ENCODE data around the gene CHPF2.

The CHPF2 gene

GRCh38 chr7:151211155-151211772 lies 21.0 kb upstream of the CHPF2 start:
- no peak overlapping the region for H3K9ac ChIP-seq (ENCODE audit: low read depth, low read length)

DNA sequence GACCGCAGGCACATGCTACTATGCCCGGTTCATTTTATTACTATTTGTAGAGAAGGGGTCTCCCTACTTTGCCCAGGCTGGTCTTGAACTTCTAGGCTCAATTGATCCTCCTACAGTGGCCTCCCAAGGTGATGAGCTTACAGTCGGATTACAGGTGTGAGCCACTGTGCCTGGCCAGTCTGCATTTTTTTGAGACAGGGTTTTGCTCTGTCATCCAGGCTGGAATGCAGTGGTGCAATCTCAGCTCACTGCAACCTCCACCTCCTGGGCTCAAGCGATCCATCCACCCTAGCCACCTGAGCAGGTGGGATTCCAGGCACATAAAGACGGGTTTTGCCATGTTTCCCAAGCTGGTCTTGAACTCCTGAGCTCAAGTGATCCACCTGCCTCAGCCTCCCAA lies 19.7 kb upstream of the CHPF2 start:
- H3K27ac ChIP-seq (ENCODE audit: low read length) = no peak overlapping the region
- no peaks in the 10 kb centered on the region for H3K27me3 ChIP-seq (ENCODE audit: insufficient read depth, low read length, poor library complexity)
- TF ChIP-seq, protein P1, sequence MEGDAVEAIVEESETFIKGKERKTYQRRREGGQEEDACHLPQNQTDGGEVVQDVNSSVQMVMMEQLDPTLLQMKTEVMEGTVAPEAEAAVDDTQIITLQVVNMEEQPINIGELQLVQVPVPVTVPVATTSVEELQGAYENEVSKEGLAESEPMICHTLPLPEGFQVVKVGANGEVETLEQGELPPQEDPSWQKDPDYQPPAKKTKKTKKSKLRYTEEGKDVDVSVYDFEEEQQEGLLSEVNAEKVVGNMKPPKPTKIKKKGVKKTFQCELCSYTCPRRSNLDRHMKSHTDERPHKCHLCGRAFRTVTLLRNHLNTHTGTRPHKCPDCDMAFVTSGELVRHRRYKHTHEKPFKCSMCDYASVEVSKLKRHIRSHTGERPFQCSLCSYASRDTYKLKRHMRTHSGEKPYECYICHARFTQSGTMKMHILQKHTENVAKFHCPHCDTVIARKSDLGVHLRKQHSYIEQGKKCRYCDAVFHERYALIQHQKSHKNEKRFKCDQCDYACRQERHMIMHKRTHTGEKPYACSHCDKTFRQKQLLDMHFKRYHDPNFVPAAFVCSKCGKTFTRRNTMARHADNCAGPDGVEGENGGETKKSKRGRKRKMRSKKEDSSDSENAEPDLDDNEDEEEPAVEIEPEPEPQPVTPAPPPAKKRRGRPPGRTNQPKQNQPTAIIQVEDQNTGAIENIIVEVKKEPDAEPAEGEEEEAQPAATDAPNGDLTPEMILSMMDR (IDR thresholded peaks at IDR 0.05; ENCODE audit: borderline replicate concordance, extremely low read depth, low read length, poor library complexity, severe bottlenecking) = no peak
- no peak for TF ChIP-seq EZH2 (IDR thresholded peaks at IDR 0.05; ENCODE audit: borderline replicate concordance, low read depth, low read length, severe bottlenecking)
- no peaks in the 10 kb centered on the region for H3K9me3 ChIP-seq (ENCODE audit: insufficient read depth, low read length, severe bottlenecking)
- H3K4me1 ChIP-seq (ENCODE audit: insufficient read depth, low read length) = no peaks in the 10 kb centered on the region
- no peak overlapping the region for H3K4me3 ChIP-seq (ENCODE audit: low read depth in 1 of 2, low read length in 2 of 2)
- H2AFZ ChIP-seq (ENCODE audit: low read depth, low read length) = no peak overlapping the region
- H4K20me1 ChIP-seq (ENCODE audit: insufficient read depth, low read length) = peaks cover 4% of the 10 kb centered on the region
- DNase-seq = no peak
- H3K79me2 ChIP-seq (ENCODE audit: insufficient read depth, low read length) = no peaks in the 10 kb centered on the region
- no peak overlapping the region for H3K9ac ChIP-seq (ENCODE audit: low read depth, low read length)
- H3K4me2 ChIP-seq (ENCODE audit: insufficient read depth, low read length) = no peak overlapping the region
- peaks cover 50% of the 10 kb centered on the region for H3K36me3 ChIP-seq (ENCODE audit: insufficient read depth, low read length)
- ATAC-seq (ENCODE audit: insufficient read depth, low read depth) = no peak

More at GRCh38 chr7:151211155-151211772, 21.0 kb upstream of the CHPF2 start:
- H3K4me2 ChIP-seq (ENCODE audit: insufficient read depth, low read length) = no peak overlapping the region
- H4K20me1 ChIP-seq (ENCODE audit: insufficient read depth, low read length) = peaks cover 4% of the 10 kb centered on the region
- H2AFZ ChIP-seq (ENCODE audit: low read depth, low read length) = no peak overlapping the region
- H3K9me3 ChIP-seq (ENCODE audit: insufficient read depth, low read length, severe bottlenecking) = no peaks in the 10 kb centered on the region
- no peaks in the 10 kb centered on the region for H3K27me3 ChIP-seq (ENCODE audit: insufficient read depth, low read length, poor library complexity)
- no peak for DNase-seq
- peaks cover 36% of the 10 kb centered on the region for H3K36me3 ChIP-seq (ENCODE audit: insufficient read depth, low read length)
- no peak overlapping the region for H3K4me3 ChIP-seq (ENCODE audit: low read depth in 1 of 2, low read length in 2 of 2)
- H3K79me2 ChIP-seq (ENCODE audit: insufficient read depth, low read length) = no peaks in the 10 kb centered on the region
- no peak overlapping the region for H3K27ac ChIP-seq (ENCODE audit: low read length)
- TF ChIP-seq, protein P1 (IDR thresholded peaks at IDR 0.05; ENCODE audit: borderline replicate concordance, extremely low read depth, low read length, poor library complexity, severe bottlenecking) = no peak
- TF ChIP-seq EZH2 (IDR thresholded peaks at IDR 0.05; ENCODE audit: borderline replicate concordance, low read depth, low read length, severe bottlenecking) = no peak
- ATAC-seq (ENCODE audit: insufficient read depth, low read depth) = no peak
- H3K4me1 ChIP-seq (ENCODE audit: insufficient read depth, low read length) = no peaks in the 10 kb centered on the region

- peaks cover 4% of the 10 kb centered on the region for H4K20me1 ChIP-seq (ENCODE audit: insufficient read depth, low read length)
- no peaks in the 10 kb centered on the region for H3K79me2 ChIP-seq (ENCODE audit: insufficient read depth, low read length)
- no peak overlapping the region for H3K4me3 ChIP-seq (ENCODE audit: low read depth in 1 of 2, low read length in 2 of 2)
- TF ChIP-seq EZH2 (IDR thresholded peaks at IDR 0.05; ENCODE audit: borderline replicate concordance, low read depth, low read length, severe bottlenecking) = no peak
- TF ChIP-seq, protein P1 (IDR thresholded peaks at IDR 0.05; ENCODE audit: borderline replicate concordance, extremely low read depth, low read length, poor library complexity, severe bottlenecking) = no peak
- DNase-seq (no peak), ATAC-seq (ENCODE audit: insufficient read depth, low read depth) (no peak)
- no peak overlapping the region for H3K27ac ChIP-seq (ENCODE audit: low read length)
- H2AFZ ChIP-seq (ENCODE audit: low read depth, low read length) = no peak overlapping the region
- peaks cover 62% of the 10 kb centered on the region for H3K36me3 ChIP-seq (ENCODE audit: insufficient read depth, low read length)
- H3K4me2 ChIP-seq (ENCODE audit: insufficient read depth, low read length) = no peak overlapping the region
- no peak overlapping the region for H3K9ac ChIP-seq (ENCODE audit: low read depth, low read length)
- H3K4me1 ChIP-seq (ENCODE audit: insufficient read depth, low read length) = no peaks in the 10 kb centered on the region
- no peaks in the 10 kb centered on the region for H3K9me3 ChIP-seq (ENCODE audit: insufficient read depth, low read length, severe bottlenecking)
- H3K27me3 ChIP-seq (ENCODE audit: insufficient read depth, low read length, poor library complexity) = no peaks in the 10 kb centered on the region
These were observed 18.5 kb upstream of the CHPF2 start for GRCh38 chr7:151213826-151214225.

Data from DND-41 (cell line).